HepG2 (cell line): ENCODE data around the gene DIAPH1.

ENCODE experiments used
- ATF3 ChIP-seq: sonication (generic); formaldehyde crosslinking; IDR thresholded peaks from 2 replicates; pipeline ENCODE4 v1.4.0; 2020; ENCODE audit warnings: missing genetic modification reagents
- CBX5 ChIP-seq: sonication (generic); formaldehyde crosslinking; IDR thresholded peaks from 2 replicates; pipeline ENCODE4 v1.4.0; 2020; ENCODE audit warnings: missing genetic modification reagents, borderline replicate concordance
- CTCF ChIP-seq: sonication (generic); formaldehyde crosslinking; IDR thresholded peaks from 2 replicates; pipeline ENCODE4 v1.5.0; 2020; ENCODE audit warnings: mild to moderate bottlenecking, missing genetic modification reagents, moderate library complexity
- ESRRA ChIP-seq: sonication (generic); formaldehyde crosslinking; IDR thresholded peaks from 2 replicates; pipeline ENCODE4 v1.5.1; 2020; ENCODE audit warnings: mild to moderate bottlenecking, low read depth, missing genetic modification reagents
- FOXO4 ChIP-seq: sonication (generic); formaldehyde crosslinking; conservative IDR thresholded peaks from 2 replicates; pipeline ENCODE4 v1.8.1; 2023; ENCODE audit warnings: missing genetic modification reagents
- NR2C2 ChIP-seq: sonication (generic); formaldehyde crosslinking; IDR thresholded peaks from 2 replicates; pipeline ENCODE4 v1.4.0; 2020; ENCODE audit warnings: missing genetic modification reagents, mild to moderate bottlenecking, moderate library complexity, borderline replicate concordance
- POLR2A ChIP-seq, 2 experiments: IDR thresholded peaks; 2 replicates each; pipeline ENCODE4 v1.6.1; 2011; ENCODE audit warnings: low read depth in 2 of 2, low read length in 2 of 2, mild to moderate bottlenecking in 1 of 2, moderate library complexity in 1 of 2; ENCODE audit not compliant: insufficient read depth in 1 of 2
- RBM39 ChIP-seq: fragments of 200-400 bp; formaldehyde crosslinking; IDR thresholded peaks from one replicate; pipeline ENCODE4 v1.6.1; 2018; ENCODE audit warnings: antibody characterized with exemption, mild to moderate bottlenecking, low read depth, low read length; ENCODE audit not compliant: poor library complexity, severe bottlenecking
- REST ChIP-seq, 2 experiments: IDR thresholded peaks; 2 replicates each; pipeline ENCODE4 v1.6.1; 2011 to 2012; ENCODE audit warnings: low read length in 2 of 2, borderline replicate concordance in 1 of 2, low read depth in 1 of 2, mild to moderate bottlenecking in 1 of 2, moderate library complexity in 1 of 2
- TCF7 ChIP-seq: sonication (generic); IDR thresholded peaks from 2 replicates; pipeline ENCODE4 v1.6.1; 2016; ENCODE audit warnings: antibody characterized with exemption, low read depth

GRCh38 chr5:141609044-141609443, 9.8 kb downstream of the DIAPH1 start:
- TF ChIP-seq FOXO4 (CRISPR knock-in tag) (no peak), REST (IDR thresholded peaks at IDR 0.05; ENCODE audit: borderline replicate concordance in 1 of 2, low read depth in 1 of 2, low read length in 2 of 2) (no peak), ATF3 (no peak), CTCF (CRISPR knock-in tag) (no peak), ESRRA (CRISPR knock-in tag) (no peak), CBX5 (CRISPR knock-in tag) (no peak), NR2C2 (CRISPR knock-in tag) (no peak), TCF7 (no peak), RBM39 (no peak), POLR2A (IDR thresholded peaks at IDR 0.05; ENCODE audit: insufficient read depth in 1 of 2, low read depth in 2 of 2, low read length in 2 of 2) (no peak)
